Loucy (cell line): Measurements from ENCODE around the gene KCNQ5.

Source experiments
- H2AFZ ChIP-seq: fragments of 200-600 bp; sonication (generic); 2 replicates; pipeline ENCODE4 v1.6.0; 2016; ENCODE audit warnings: antibody characterized with exemption, mild to moderate bottlenecking, low read length, moderate library complexity
- H3F3A ChIP-seq: fragments of 200-600 bp; 2 replicates; pipeline ENCODE4 v1.6.0; 2016; ENCODE audit warnings: antibody characterized with exemption, low read depth, mild to moderate bottlenecking
- H3K27me3 ChIP-seq: fragments of 200-600 bp; sonication (generic); 2 replicates; pipeline ENCODE4 v1.6.1; 2014; ENCODE audit warnings: low read length, mild to moderate bottlenecking; ENCODE audit not compliant: insufficient read depth, poor library complexity, severe bottlenecking
- H3K36me3 ChIP-seq: fragments of 200-600 bp; sonication (generic); 2 replicates; pipeline ENCODE4 v1.6.1; 2016; ENCODE audit warnings: low read length; ENCODE audit not compliant: insufficient read depth
- H3K4me1 ChIP-seq: fragments of 200-600 bp; sonication (generic); 2 replicates; pipeline ENCODE4 v1.5.1; 2014; ENCODE audit warnings: low read length, mild to moderate bottlenecking; ENCODE audit not compliant: insufficient read depth, poor library complexity, severe bottlenecking
- H3K4me2 ChIP-seq: fragments of 200-600 bp; sonication (generic); 2 replicates; pipeline ENCODE4 v1.6.0; 2014; ENCODE audit warnings: antibody characterized with exemption, low read length, low read depth, mild to moderate bottlenecking; ENCODE audit not compliant: poor library complexity, severe bottlenecking
- H3K4me3 ChIP-seq: fragments of 200-600 bp; sonication (generic); 2 replicates; pipeline ENCODE4 v1.5.1; 2014; ENCODE audit warnings: low read length, mild to moderate bottlenecking, mixed read lengths; ENCODE audit not compliant: poor library complexity, severe bottlenecking
- H3K79me2 ChIP-seq: fragments of 200-600 bp; sonication (generic); 2 replicates; pipeline ENCODE4 v1.6.1; 2014; ENCODE audit warnings: low read length; ENCODE audit not compliant: insufficient read depth
- H3K9ac ChIP-seq: fragments of 200-600 bp; sonication (generic); 2 replicates; pipeline ENCODE4 v1.6.0; 2014; ENCODE audit warnings: mild to moderate bottlenecking, low read depth, low read length, moderate library complexity; ENCODE audit not compliant: poor library complexity, severe bottlenecking
- H3K9me2 ChIP-seq: fragments of 200-600 bp; sonication (generic); replicated peaks from 2 replicates; pipeline ENCODE4 v1.6.1; 2016; ENCODE audit warnings: low read depth, low read length, mixed read lengths
- H3K9me3 ChIP-seq: fragments of 200-600 bp; sonication (generic); 2 replicates; pipeline ENCODE4 v1.6.1; 2014; ENCODE audit warnings: mild to moderate bottlenecking, antibody characterized with exemption, low read length, low read depth; ENCODE audit not compliant: insufficient read depth
- H4K20me1 ChIP-seq: fragments of 200-600 bp; sonication (generic); 2 replicates; pipeline ENCODE4 v1.6.0; 2014; ENCODE audit warnings: antibody characterized with exemption, low read length, mild to moderate bottlenecking; ENCODE audit not compliant: insufficient read depth, poor library complexity, severe bottlenecking
- CTCF ChIP-seq: fragments of 200-600 bp; sonication (generic); conservative IDR thresholded peaks from 2 replicates; pipeline ENCODE4 v1.5.1; 2014; ENCODE audit warnings: mild to moderate bottlenecking, antibody characterized with exemption, low read length
- EZH2phosphoT487 ChIP-seq: fragments of 200-600 bp; IDR thresholded peaks from 2 replicates; pipeline ENCODE4 v1.6.1; 2018; ENCODE audit warnings: antibody characterized with exemption, mild to moderate bottlenecking, moderate library complexity, borderline replicate concordance

The KCNQ5 gene

GRCh38 chr6:72873433-72873832, 251.6 kb downstream of the KCNQ5 start:
- H2AFZ ChIP-seq: no peak overlapping the region

GRCh38 chr6:72876256-72876655, 254.4 kb downstream of the KCNQ5 start:
- Histone ChIP-seq H3K9ac (no peak overlapping the region), H3K4me1 (no peaks in the 10 kb centered on the region), H3F3A (no peaks in the 10 kb centered on the region), H3K4me3 (no peak overlapping the region), H3K27me3 (no peaks in the 10 kb centered on the region), H3K36me3 (no peaks in the 10 kb centered on the region), H3K79me2 (no peaks in the 10 kb centered on the region), H4K20me1 (no peaks in the 10 kb centered on the region), H3K4me2 (no peak overlapping the region), H3K9me3 (0 out of 2 replicates have a peak, but pooled peaks cover 2% of the 10 kb centered on the region), H2AFZ (no peak overlapping the region), H3K9me2 (no peaks in the 10 kb centered on the region)
- TF ChIP-seq EZH2phosphoT487: no peak
- TF ChIP-seq CTCF: no peak

More at GRCh38 chr6:72873433-72873832, 251.6 kb downstream of the KCNQ5 start:
- H4K20me1 ChIP-seq: no peaks in the 10 kb centered on the region
- no peaks in the 10 kb centered on the region for H3K79me2 ChIP-seq
- TF ChIP-seq CTCF (no peak), EZH2phosphoT487 (no peak)
- H3K27me3 ChIP-seq: no peaks in the 10 kb centered on the region
- no peak overlapping the region for H3K9ac ChIP-seq
- H3K4me3 ChIP-seq: no peak overlapping the region
- H3K9me2 ChIP-seq: no peaks in the 10 kb centered on the region
- H3K36me3 ChIP-seq: no peaks in the 10 kb centered on the region
- H3K9me3 ChIP-seq: no peaks in the 10 kb centered on the region
- no peaks in the 10 kb centered on the region for H3F3A ChIP-seq
- no peak overlapping the region for H3K4me2 ChIP-seq
- no peaks in the 10 kb centered on the region for H3K4me1 ChIP-seq

GRCh38 chr6:72886170-72886569, 264.3 kb downstream of the KCNQ5 start:
- H3K27me3 ChIP-seq: no peaks in the 10 kb centered on the region
- H3K9me2 ChIP-seq: no peaks in the 10 kb centered on the region
- no peak overlapping the region for H3K4me2 ChIP-seq
- H3K4me1 ChIP-seq: no peaks in the 10 kb centered on the region
- H2AFZ ChIP-seq: no peak overlapping the region
- no peaks in the 10 kb centered on the region for H3F3A ChIP-seq
- no peaks in the 10 kb centered on the region for H4K20me1 ChIP-seq
- no peak overlapping the region for H3K9ac ChIP-seq
- H3K9me3 ChIP-seq: no peaks in the 10 kb centered on the region
- no peaks in the 10 kb centered on the region for H3K79me2 ChIP-seq
- TF ChIP-seq CTCF (no peak), EZH2phosphoT487 (no peak)
- no peaks in the 10 kb centered on the region for H3K36me3 ChIP-seq
- no peak overlapping the region for H3K4me3 ChIP-seq
